GM12891 (cell line): ENCODE results near the gene STPG2.

Source experiments
- DNase-seq: peaks from one replicate; pipeline ENCODE4 v3.0.0; 2011; ENCODE audit warnings: low spot score; ENCODE audit not compliant: insufficient read length
- FAIRE-seq: peaks from 2 replicates; lab custom pipeline; 2011; peaks lifted over from hg19 to GRCh38; lab: Jason Lieb, UNC
- PAX5 ChIP-seq: IDR thresholded peaks from 2 replicates; pipeline ENCODE4 v1.6.1; 2011; ENCODE audit warnings: low read length, moderate library complexity, mild to moderate bottlenecking; ENCODE audit not compliant: insufficient read depth, severe bottlenecking
- POLR2A ChIP-seq: IDR thresholded peaks from 2 replicates; pipeline ENCODE4 v1.6.1; 2011; ENCODE audit warnings: low read depth, low read length, control low read depth
- POLR2AphosphoS5 ChIP-seq: IDR thresholded peaks from 2 replicates; pipeline ENCODE4 v1.6.1; 2011; ENCODE audit warnings: low read depth, low read length, control low read depth
- POU2F2 ChIP-seq: IDR thresholded peaks from 2 replicates; pipeline ENCODE4 v1.6.1; 2011; ENCODE audit warnings: low read depth, mild to moderate bottlenecking, control low read depth, low read length, moderate library complexity
- SPI1 ChIP-seq: IDR thresholded peaks from 2 replicates; pipeline ENCODE4 v1.6.1; 2011; ENCODE audit warnings: low read depth, low read length, control low read depth
- TAF1 ChIP-seq: IDR thresholded peaks from 2 replicates; pipeline ENCODE4 v1.6.1; 2011; ENCODE audit warnings: low read depth, low read length, control low read depth

The STPG2 gene

DNA sequence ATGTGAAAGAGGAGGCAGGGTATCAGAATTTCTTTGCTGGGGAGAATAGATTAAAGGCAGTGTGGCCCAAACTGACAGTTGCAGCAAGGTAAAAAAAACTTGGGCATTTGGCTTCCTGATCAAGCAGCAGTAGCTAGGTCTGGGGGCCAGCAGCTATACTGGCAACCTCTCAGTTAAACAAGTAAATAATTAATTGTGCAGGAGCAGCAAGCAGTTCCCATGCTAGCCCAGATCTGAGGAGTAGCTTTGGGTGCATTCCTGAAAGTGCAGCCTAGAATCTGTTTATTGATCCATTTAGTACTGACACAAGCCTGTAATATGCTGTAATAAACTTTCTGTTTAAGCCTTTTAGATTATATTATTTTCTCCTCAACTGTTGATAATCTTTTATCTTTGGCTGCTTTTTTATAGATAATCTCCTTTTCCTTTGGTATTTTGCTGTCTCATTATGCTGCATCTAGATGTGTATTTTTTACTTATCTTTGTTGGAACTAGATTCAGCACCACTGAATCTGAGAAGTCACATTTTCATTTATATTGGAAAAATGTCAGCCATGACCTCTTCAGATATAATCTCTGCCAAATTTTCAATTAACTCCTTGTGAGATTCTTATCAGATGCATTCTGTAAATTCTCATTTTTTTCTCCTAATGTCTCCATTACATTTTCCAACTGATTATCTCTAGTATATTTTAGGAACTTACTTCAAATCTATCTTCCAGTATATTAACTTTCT is 276.3 kb downstream of the STPG2 start:
- no peak for DNase-seq
- no peak for FAIRE-seq
- no peak for TF ChIP-seq PAX5
- no peak for TF ChIP-seq POLR2A
- no peak for TF ChIP-seq SPI1
- no peak for TF ChIP-seq POLR2AphosphoS5
- TF ChIP-seq TAF1, result no peak
- no peak for TF ChIP-seq POU2F2

DNA sequence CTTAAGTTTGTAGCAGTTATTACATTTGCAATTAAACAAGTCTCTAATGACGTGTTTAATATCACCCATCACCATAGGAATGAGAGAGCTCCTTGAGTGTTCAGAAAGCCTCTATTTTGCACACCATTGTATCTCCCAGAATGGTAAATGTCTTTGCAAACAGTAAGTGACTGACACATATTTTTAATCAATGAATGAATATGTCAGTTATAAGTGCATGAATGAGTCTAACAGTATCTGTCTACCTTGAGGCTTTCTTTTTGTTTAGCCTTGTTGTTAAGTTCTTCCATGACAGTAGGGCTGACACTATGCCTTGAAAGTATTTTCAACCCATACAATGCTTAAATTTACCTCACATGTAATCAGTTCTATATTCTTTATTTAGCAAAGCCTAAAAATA is 292.2 kb downstream of the STPG2 start:
- TF ChIP-seq PAX5 (no peak), POLR2A (no peak), POLR2AphosphoS5 (no peak)
- DNase-seq (no peak), FAIRE-seq (no peak)

DNA sequence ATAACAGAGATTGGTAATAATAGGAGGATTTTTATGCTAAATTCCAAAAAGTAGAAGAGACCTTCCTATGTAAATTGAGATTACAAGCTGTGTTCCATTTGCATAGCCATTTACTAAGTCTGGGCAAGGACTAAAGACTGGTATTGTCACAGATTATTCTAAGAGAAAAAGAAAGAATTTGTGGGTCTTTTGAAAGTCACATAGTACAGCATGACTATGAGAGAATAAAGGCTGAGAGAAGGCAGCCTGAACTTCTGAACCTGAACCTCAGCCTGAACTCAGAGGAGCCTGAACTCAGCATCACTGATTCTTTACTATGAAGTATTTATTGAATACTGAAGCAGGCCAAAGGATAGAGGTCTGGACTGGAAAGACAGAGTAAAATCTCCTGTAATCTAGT is 297.5 kb downstream of the STPG2 start:
- FAIRE-seq, result no peak

DNA sequence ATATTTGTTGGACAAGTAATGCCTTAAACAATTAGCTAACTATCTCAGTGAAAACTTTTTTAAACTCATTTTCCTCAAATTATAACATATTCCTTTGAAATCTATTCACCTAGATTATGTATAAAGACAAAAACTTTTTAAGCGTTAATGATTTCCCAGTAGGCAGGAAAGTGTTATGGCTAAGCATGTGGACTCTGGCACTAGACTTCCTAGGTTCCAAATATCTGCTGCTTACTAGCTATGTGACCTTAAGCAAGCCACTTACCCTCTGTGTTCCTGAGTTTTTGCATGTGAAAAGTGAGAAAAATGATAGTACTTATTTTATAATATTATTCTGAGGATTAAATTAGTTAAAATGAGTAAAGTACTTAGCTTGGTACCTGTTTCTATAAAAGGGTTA is 301.8 kb downstream of the STPG2 start:
- DNase-seq (no peak), FAIRE-seq (no peak)
- TF ChIP-seq POLR2AphosphoS5 (no peak), PAX5 (no peak), SPI1 (no peak)

More for the DNA sequence above, 297.5 kb downstream of the STPG2 start:
- no peak for DNase-seq
- no peak for TF ChIP-seq TAF1

DNA sequence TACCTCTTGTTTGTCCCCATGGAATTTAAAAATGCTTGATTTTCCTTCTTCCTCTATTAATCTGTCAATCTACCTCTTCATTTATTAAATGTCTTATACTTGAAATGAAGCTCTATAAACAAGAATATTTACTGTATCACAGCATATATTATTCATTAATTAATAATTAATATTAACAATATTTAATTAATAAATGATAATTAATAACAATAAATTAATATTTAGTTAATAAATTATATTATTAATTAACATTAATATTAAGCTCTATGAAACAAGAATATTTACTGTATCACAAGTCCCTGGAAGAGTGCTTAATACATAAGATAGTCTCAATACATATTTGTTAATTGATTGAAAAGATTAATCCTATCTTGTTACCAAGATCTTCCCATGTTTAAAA is 306.6 kb downstream of the STPG2 start:
- FAIRE-seq (no peak), DNase-seq (no peak)
- TF ChIP-seq POU2F2 (no peak), TAF1 (no peak), POLR2A (no peak), PAX5 (no peak), SPI1 (no peak), POLR2AphosphoS5 (no peak)

DNA sequence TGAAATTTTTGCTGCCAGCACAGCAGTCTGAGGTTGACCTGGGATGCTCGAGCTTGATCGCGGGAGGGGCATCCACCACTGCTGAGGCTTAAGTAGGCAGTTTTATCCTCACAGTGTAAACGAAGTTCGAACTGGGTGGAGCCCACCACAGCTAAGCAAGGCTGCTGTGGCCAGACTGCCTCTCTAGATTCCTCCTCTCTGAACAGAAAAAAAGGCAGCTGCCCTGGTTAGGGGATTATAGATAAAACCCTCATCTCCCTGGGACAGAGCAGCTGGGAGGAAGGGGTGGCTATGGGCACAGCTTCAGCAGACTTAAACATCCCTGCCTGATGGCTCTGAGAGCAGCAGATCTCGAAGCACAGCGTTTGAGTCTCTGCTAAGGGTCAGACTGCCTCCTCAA is 314.6 kb downstream of the STPG2 start:
- FAIRE-seq (no peak), DNase-seq (no peak)
- TF ChIP-seq POLR2AphosphoS5 (no peak), POLR2A (no peak)

DNA sequence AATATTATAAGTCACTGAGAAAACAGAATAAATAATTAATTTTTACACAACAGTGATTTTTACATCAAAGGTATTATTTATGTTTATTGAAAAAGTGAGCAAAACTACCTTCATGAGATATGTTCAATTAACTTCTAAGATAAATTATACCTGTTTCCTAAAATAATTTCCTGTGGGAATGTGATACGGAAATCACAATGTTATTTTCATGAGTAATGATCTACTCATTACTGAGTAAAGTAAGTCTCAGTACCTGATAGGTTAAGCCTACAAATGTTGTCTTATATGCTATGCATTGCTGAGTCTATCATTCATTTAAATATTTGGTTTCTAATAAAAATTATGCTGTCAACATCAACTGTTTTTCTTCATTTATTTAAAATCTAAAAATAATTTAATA is 324.0 kb downstream of the STPG2 start:
- FAIRE-seq (no peak), DNase-seq (no peak)
- TF ChIP-seq SPI1, result no peak
- no peak for TF ChIP-seq POLR2AphosphoS5
- TF ChIP-seq PAX5, result no peak
- no peak for TF ChIP-seq POLR2A
- TF ChIP-seq POU2F2, result no peak
- no peak for TF ChIP-seq TAF1

DNA sequence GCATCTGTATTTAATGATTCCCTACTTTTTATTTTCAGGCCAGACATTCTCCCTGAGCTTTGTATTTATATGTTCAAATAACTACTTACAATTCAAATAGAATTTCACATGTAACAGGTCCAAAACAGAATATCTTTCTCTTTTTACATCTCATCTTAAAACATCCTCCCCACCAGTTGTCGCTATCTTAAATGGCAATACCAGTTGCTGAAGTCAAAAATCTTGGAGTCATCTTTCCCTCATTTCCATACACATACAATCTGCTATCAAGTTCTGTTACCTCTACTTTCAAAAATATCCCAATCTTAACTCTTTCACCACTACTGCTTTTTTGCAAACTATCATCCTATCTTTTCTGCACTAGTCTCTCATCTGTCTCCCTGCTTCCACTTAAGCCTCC is 330.5 kb downstream of the STPG2 start:
- no peak for FAIRE-seq
- TF ChIP-seq POU2F2, result no peak
- TF ChIP-seq POLR2A, result no peak
- TF ChIP-seq TAF1, result no peak
- TF ChIP-seq PAX5, result no peak
- TF ChIP-seq POLR2AphosphoS5, result no peak
- no peak for DNase-seq

DNA sequence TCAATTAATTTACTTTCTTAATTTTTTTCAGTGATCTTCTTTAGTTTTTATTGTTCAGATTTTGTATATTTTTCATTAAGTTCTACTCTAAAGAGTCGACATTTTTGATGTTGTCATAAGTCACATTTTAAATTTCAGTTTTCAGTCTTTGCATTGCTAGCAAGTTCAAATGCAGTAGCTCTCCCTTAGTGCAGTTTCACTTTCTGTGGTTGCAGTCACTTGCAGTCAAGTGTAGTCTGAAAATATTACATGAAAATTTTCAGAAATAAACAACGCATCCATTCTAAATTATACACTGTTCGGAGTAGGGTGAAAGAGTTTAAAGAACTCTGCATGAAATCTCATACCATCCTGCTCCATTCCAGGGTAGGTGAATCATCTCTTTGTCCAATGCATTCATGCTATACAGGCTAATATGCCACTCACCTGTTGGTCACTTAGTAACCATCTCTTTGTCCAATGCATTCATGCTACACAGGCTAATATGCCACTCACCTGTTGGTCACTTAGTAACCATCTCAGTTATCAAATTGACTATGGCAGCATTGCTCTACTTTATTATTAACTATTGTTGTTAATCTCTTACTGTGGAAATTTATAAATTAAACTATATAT is 356.9 kb downstream of the STPG2 start:
- no peak for FAIRE-seq
- no peak for DNase-seq
- TF ChIP-seq POU2F2, result no peak
- TF ChIP-seq POLR2AphosphoS5, result no peak
- TF ChIP-seq TAF1, result no peak
- TF ChIP-seq PAX5, result no peak
- no peak for TF ChIP-seq SPI1
- TF ChIP-seq POLR2A, result no peak

DNA sequence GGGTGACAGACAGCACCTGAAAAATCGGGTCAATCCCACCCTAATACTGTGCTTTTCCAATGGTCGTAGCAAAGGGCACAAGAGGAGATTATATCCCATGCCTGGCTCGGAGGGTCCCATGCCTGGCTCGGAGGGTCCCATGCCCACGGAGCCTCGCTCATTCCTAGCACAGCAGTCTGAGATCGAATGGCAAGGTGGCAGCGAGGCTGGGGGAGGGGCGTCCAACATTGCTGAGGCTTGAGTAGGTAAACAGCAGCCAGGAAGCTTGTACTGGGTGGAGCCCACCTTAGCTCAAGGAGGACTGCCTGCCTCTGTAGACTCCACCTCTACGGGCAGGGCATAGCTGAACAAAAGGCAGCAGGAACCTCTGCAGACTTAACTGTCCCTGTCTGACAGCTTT is 365.1 kb downstream of the STPG2 start:
- no peak for FAIRE-seq
- TF ChIP-seq SPI1 (no peak), POLR2AphosphoS5 (no peak), POU2F2 (no peak), TAF1 (no peak), PAX5 (no peak), POLR2A (no peak)
- DNase-seq, result no peak

DNA sequence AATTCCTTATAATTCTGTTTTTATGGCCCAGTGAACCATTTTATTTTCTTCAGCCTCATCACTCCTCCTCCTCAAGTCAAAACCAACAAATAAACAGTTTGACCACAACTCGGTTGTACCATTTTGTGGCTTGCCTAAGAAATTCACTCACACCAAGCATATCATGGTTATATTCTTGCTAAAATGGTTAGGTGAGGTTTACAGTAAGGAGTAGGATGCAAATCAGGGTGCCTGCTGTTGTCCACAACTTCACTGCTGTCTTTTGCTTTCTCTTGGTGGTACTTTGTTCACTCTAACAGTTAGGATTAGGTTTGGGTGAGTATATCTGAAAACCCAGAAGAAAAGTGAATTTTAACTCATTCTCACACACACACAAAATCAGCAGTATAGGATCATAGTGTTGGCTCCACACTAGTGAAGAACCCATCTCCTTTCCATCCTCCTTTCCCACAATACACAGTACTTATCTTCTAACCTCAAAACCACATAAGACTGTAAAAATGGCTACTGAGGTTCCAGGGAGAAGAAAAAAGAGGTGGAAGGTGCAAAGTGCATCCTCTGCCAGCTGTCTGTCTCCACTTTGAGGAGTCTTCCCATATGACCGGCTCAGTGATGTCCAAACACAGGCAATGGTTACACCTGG is 368.8 kb downstream of the STPG2 start:
- FAIRE-seq (no peak), DNase-seq (no peak)

More for the DNA sequence above, 368.8 kb downstream of the STPG2 start:
- TF ChIP-seq PAX5 (no peak), POLR2AphosphoS5 (no peak), TAF1 (no peak), POLR2A (no peak), POU2F2 (no peak), SPI1 (no peak)
